ENCODE results near the gene CHCHD4. TPM values are rescaled to one million over a fixed set of nuclear protein-coding genes. Genes with fewer than 3 reads are reported as not detected.
"Not testable (repeated sequence)": the region's sequence is repeated elsewhere in the genome, so short reads cannot be mapped to it uniquely, and the experiment has no call there.

Gene CHCHD4
- total and polyA plus RNA-seq, 2 of the 8 experiments (the other 6 are each of a cell fraction or from before 2014, with no cell fraction given), result 15.0 to 22.3 TPM

- WGBS, 2 experiments (ENCODE audit: extremely low coverage in 1 of 2, insufficient coverage in 1 of 2, insufficient read length in 1 of 2, insufficient replicate concordance in 2 of 2, low coverage in 1 of 2, low lambda C conversion rate in 2 of 2, missing lambda C conversion rate in 1 of 2), result 93% methylated on average over 5 of the region's 5 CpGs; no CpG with 5 or more reads in 1 of the 2 experiments
- H2BK12ac ChIP-seq (ENCODE audit: low read depth, low read length); H3K4ac ChIP-seq (replicated peaks; ENCODE audit: insufficient read length, low read depth, low read length); H3K27me3 ChIP-seq (replicated peaks in 1 of 4; ENCODE audit: control insufficient read depth in 3 of 4, extremely low read depth in 1 of 4, insufficient read depth in 3 of 4, low read length in 3 of 4); H3K4me2 ChIP-seq (ENCODE audit: insufficient read depth in 1 of 2, low read depth in 2 of 2, low read length in 2 of 2); H4K91ac ChIP-seq (replicated peaks; ENCODE audit: insufficient read length, low read length); H3K4me1 ChIP-seq (replicated peaks in 1 of 4; ENCODE audit: control insufficient read depth in 3 of 4, insufficient read depth in 4 of 4, low read length in 3 of 4); H3K14ac ChIP-seq (ENCODE audit: insufficient read length); POLR2A ChIA-PET (ENCODE audit: partially characterized antibody); FAIRE-seq; H2AK5ac ChIP-seq (ENCODE audit: low read depth, low read length); H2BK15ac ChIP-seq (ENCODE audit: low read length); H4K20me1 ChIP-seq (replicated peaks in 1 of 2; ENCODE audit: control insufficient read depth in 1 of 2, insufficient read depth in 2 of 2, low read length in 2 of 2); H2AFZ ChIP-seq (ENCODE audit: low read length); H3K9ac ChIP-seq (replicated peaks in 1 of 4; ENCODE audit: extremely low read depth in 1 of 4, low read depth in 3 of 4, low read length in 3 of 4); H3K79me2 ChIP-seq (ENCODE audit: control insufficient read depth in 1 of 2, insufficient read depth in 2 of 2, low read length in 2 of 2); H4K5ac ChIP-seq (ENCODE audit: insufficient read length, low read depth, low read length); H3K9me3 ChIP-seq (ENCODE audit: insufficient read depth in 2 of 2, low read depth in 1 of 2, low read length in 1 of 2); H2BK5ac ChIP-seq (ENCODE audit: low read depth, low read length); H3K79me1 ChIP-seq (ENCODE audit: low read depth, low read length); H2BK120ac ChIP-seq (replicated peaks; ENCODE audit: low read depth, low read length); H3K27ac ChIP-seq (ENCODE audit: low read depth, low read length); H3K4me3 ChIP-seq (ENCODE audit: extremely low read depth in 1 of 4, insufficient read depth in 2 of 4, low read depth in 3 of 4, low read length in 4 of 4); H3K23me2 ChIP-seq (ENCODE audit: low read depth, low read length); DNase-seq (ENCODE audit: low read depth in 1 of 2, low spot score in 2 of 2); H2BK20ac ChIP-seq (ENCODE audit: low read length); H3K18ac ChIP-seq (ENCODE audit: extremely low read depth, low read length); H3K23ac ChIP-seq (ENCODE audit: insufficient read length); H4K8ac ChIP-seq (ENCODE audit: extremely low read depth, insufficient read depth, low read length); H3K56ac ChIP-seq (replicated peaks; ENCODE audit: insufficient read length, low read depth, low read length): not testable (repeated sequence)
- peaks cover 0 to 17% (median 9%) of the 10 kb centered on the region in 4 experiments; a peak in 6 of 8 replicates for H3K36me3 ChIP-seq (ENCODE audit: control insufficient read depth in 2 of 4, insufficient read depth in 4 of 4, low read length in 3 of 4)
- CTCF ChIA-PET (ENCODE audit: partially characterized antibody), result interaction anchor here (1.0 to 1.6 kb wide), 3 partner anchors 15 to 346 kb away, joined by 3 to 4 read pairs (median 3); partner anchors contain the start of genes CHCHD4 and TMEM43
Observed at GRCh38 chr3:14109821-14110220, 14.8 kb downstream of the CHCHD4 start.

Data from H1 (cell line).